ENCODE measurements around the gene AMELY. TPM values are rescaled to one million over a fixed set of nuclear protein-coding genes. Genes with fewer than 3 reads are reported as not detected.

Gene AMELY, protein sequence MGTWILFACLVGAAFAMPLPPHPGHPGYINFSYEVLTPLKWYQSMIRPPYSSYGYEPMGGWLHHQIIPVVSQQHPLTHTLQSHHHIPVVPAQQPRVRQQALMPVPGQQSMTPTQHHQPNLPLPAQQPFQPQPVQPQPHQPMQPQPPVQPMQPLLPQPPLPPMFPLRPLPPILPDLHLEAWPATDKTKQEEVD
- total RNA-seq = not detected in 2 replicates

DNA sequence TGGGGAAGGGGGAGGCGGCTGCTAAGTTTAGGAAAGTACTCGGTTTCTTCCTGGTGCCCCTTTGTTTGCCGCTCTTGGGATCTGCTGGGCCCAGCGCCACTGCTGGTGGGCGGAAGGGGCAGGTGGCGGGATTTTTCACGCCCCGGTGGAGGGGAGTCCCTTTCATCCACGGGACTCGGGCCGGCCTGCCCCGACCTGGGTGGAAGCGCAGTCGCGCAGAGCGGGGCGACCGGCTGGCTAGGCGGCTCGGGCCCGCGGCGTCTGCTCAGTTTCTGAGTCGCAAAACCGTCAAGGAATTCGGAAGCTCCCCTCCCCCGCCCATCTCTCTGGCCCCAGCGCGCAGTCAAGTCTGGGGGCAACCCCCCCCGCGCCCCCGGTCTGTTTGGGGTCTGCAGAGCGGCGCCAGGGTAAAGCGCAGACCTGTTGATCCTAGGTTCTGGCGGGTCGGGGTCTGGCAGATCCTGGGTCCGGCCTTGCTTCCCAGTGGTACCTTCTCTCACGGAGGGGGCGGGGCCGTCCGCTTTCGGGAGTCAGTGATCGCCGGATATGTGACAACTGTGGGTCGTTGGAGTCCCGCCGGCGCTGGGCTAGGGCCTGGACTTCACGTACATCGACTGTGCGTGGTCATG, at the start of gene AMELY:
TSS of gene AMELY (minus strand) at position 500 of the 629 bp plus-strand sequence. CDS start 39,144 bp downstream, outside the sequence.

GRCh38 chrY:6910372-6911252, 940 bp downstream of the AMELY start, which contains the start of gene TBL1Y:
Gene TBL1Y (plus strand): TSS chrY:6910697. CDS start chrY:7025085, 114,388 bp downstream.

Other genes with a start within 250 kb of the AMELY start
- not detected in 2 replicates for gene TBL1Y, start 1.1 kb downstream of the AMELY start, total RNA-seq